Glomerular visceral epithelial cell (primary cell): Measurements from ENCODE around the gene TENM3.
A peak's percentile ranks its signal among the peaks of the same experiment; 100 is the strongest.

ENCODE experiments used
- DNase-seq: peaks from one replicate; pipeline ENCODE4 v3.0.0-alpha.2; 2016; ENCODE audit errors: extremely low spot score

The TENM3 gene

GRCh38 chr4:182449930-182450439 is 206.8 kb downstream of the TENM3 start:
- DNase-seq: peak; percentile 1

GRCh38 chr4:182451441-182451840 is 208.2 kb downstream of the TENM3 start:
- DNase-seq: no peak

- DNase-seq: no peak
Measured at GRCh38 chr4:182453830-182454229, 210.6 kb downstream of the TENM3 start.

GRCh38 chr4:182454440-182455013 is 211.3 kb downstream of the TENM3 start:
- DNase-seq: no peak

- no peak for DNase-seq
Measured at GRCh38 chr4:182465114-182465513, 221.9 kb downstream of the TENM3 start.

- DNase-seq: no peak
Measured at GRCh38 chr4:182465979-182466378, 222.8 kb downstream of the TENM3 start.

GRCh38 chr4:182470215-182470614 is 227.0 kb downstream of the TENM3 start:
- no peak for DNase-seq

GRCh38 chr4:182475539-182475938 is 232.3 kb downstream of the TENM3 start:
- no peak for DNase-seq

- peak; percentile 51 for DNase-seq
Measured at GRCh38 chr4:182478475-182478874, 235.3 kb downstream of the TENM3 start.

- DNase-seq: no peak
Measured at GRCh38 chr4:182483685-182484084, 240.5 kb downstream of the TENM3 start.

- DNase-seq: no peak
Measured at GRCh38 chr4:182486881-182487280, 243.7 kb downstream of the TENM3 start.

- no peak for DNase-seq
Measured at GRCh38 chr4:182488896-182489295, 245.7 kb downstream of the TENM3 start.

- DNase-seq: no peak
Measured at GRCh38 chr4:182489607-182490006, 246.4 kb downstream of the TENM3 start.

- DNase-seq: no peak
Measured at GRCh38 chr4:182491719-182492118, 248.5 kb downstream of the TENM3 start.

- no peak for DNase-seq
Measured at GRCh38 chr4:182492423-182492822, 249.2 kb downstream of the TENM3 start.

- DNase-seq: no peak
Measured at GRCh38 chr4:182493377-182493776, 250.2 kb downstream of the TENM3 start.

- DNase-seq: no peak
Measured at GRCh38 chr4:182494103-182494502, 250.9 kb downstream of the TENM3 start.

GRCh38 chr4:182495031-182495430 is 251.8 kb downstream of the TENM3 start:
- no peak for DNase-seq

- DNase-seq: no peak
Measured at GRCh38 chr4:182495645-182496385, 252.6 kb downstream of the TENM3 start.

- no peak for DNase-seq
Measured at GRCh38 chr4:182496408-182496807, 253.2 kb downstream of the TENM3 start.

- no peak for DNase-seq
Measured at GRCh38 chr4:182502064-182502463, 258.9 kb downstream of the TENM3 start.

- DNase-seq: no peak
Measured at GRCh38 chr4:182504463-182504862, 261.3 kb downstream of the TENM3 start.

- DNase-seq: no peak
Measured at GRCh38 chr4:182507805-182508204, 264.6 kb downstream of the TENM3 start.
